Activated CD8-positive, alpha-beta T cell treated with anti-CD3 and anti-CD28 coated beads for 36 hours (primary cell): ENCODE measurements around the gene SEC63. TPM values are rescaled to one million over a fixed set of nuclear protein-coding genes. Genes with fewer than 3 reads are reported as not detected.

ENCODE experiments used
- ATAC-seq: fragments of 200-7000 bp; cut with Tn5 transposase; one replicate; pipeline ENCODE4 v1.10.0; 2021; ENCODE audit warnings: mild to moderate bottlenecking, moderate library complexity
- CTCF ChIA-PET: fragments of 350-600 bp; sonication (Branson Sonifier 250); formaldehyde crosslinking; loops from one replicate; lab custom pipeline; 2021; ENCODE audit warnings: antibody characterized with exemption; lab: Charles Lee
- POLR2A ChIA-PET: fragments of 350-600 bp; sonication (Branson Sonifier 250); formaldehyde crosslinking; loops from one replicate; lab custom pipeline; 2021; ENCODE audit warnings: antibody characterized with exemption; lab: Charles Lee
- DNase-seq: peaks from one replicate; pipeline ENCODE4 v3.0.0-alpha.2; 2020
- H3K27ac Mint-ChIP-seq: one replicate; pipeline ENCODE4 v1.8.0; 2021; ENCODE audit warnings: mild to moderate bottlenecking, mixed read lengths
- H3K27me3 Mint-ChIP-seq: one replicate; pipeline ENCODE4 v1.8.0; 2021; ENCODE audit warnings: mixed read lengths
- H3K36me3 Mint-ChIP-seq: one replicate; pipeline ENCODE4 v1.8.0; 2021; ENCODE audit warnings: low read depth, mixed read lengths
- H3K4me1 Mint-ChIP-seq: one replicate; pipeline ENCODE4 v1.8.0; 2021; ENCODE audit warnings: low read depth, mixed read lengths
- H3K4me3 Mint-ChIP-seq: one replicate; pipeline ENCODE4 v1.8.0; 2021; ENCODE audit warnings: mild to moderate bottlenecking, moderate library complexity, mixed read lengths
- H3K9me3 Mint-ChIP-seq: one replicate; pipeline ENCODE4 v1.8.0; 2021; ENCODE audit warnings: mixed read lengths
- CTCF ChIP-seq: fragments of 200-600 bp; IDR thresholded peaks from one replicate; pipeline ENCODE4 v1.8.0; 2022; ENCODE audit warnings: antibody characterized with exemption, mild to moderate bottlenecking
- intact Hi-C: fragments of 100-400 bp; cut with micrococcal nuclease; formaldehyde crosslinking; loops from one replicate; pipeline ENCODE4 v1.10.0; 2022
- total RNA-seq, 2 experiments: library from RNA; stranded (reverse); gene quantifications; one replicate each; pipeline ENCODE4 v1.2.3, GENCODE V29; 2021

Gene SEC63
- total RNA-seq, 2 experiments from 2014 or later: 89.9 to 90.7 TPM

- ChIA-PET CTCF (interaction anchor here (0.7 to 1.0 kb wide), 2 partner anchors 67 to 516 kb away, joined by 3 to 5 read pairs; no protein-coding TSS in a partner anchor), POLR2A (no interaction called here)
- no peak for ATAC-seq
- DNase-seq: no peak
- H3K36me3 Mint-ChIP-seq: no peaks in the 10 kb centered on the region
- TF ChIP-seq CTCF: no peak
- H3K27ac Mint-ChIP-seq: no peak overlapping the region
- H3K4me1 Mint-ChIP-seq: no peaks in the 10 kb centered on the region
- intact Hi-C loops: no loop called here
- H3K4me3 Mint-ChIP-seq: no peak overlapping the region
- no peaks in the 10 kb centered on the region for H3K27me3 Mint-ChIP-seq
- H3K9me3 Mint-ChIP-seq: no peaks in the 10 kb centered on the region
These were observed 24.5 kb upstream of the SEC63 start for GRCh38 chr6:107982486-107982885.

- intact Hi-C loops: loop anchor here (2.0 kb wide), 1 partner anchor 67 kb away; no protein-coding TSS in a partner anchor
- Mint-ChIP-seq H3K4me1 (no peaks in the 10 kb centered on the region), H3K9me3 (no peaks in the 10 kb centered on the region), H3K27ac (no peak overlapping the region), H3K4me3 (no peak overlapping the region), H3K36me3 (no peaks in the 10 kb centered on the region), H3K27me3 (no peaks in the 10 kb centered on the region)
- CTCF ChIA-PET: interaction anchor here (0.7 to 3.2 kb wide), 6 partner anchors 15 to 517 kb away, joined by 3 to 16 read pairs (median 5); no protein-coding TSS in a partner anchor
- DNase-seq (no peak), ATAC-seq (no peak)
- POLR2A ChIA-PET: no interaction called here
- TF ChIP-seq CTCF: no peak
These were observed 23.7 kb upstream of the SEC63 start for GRCh38 chr6:107981695-107982094.

- intact Hi-C loops: no loop called here
- DNase-seq (no peak), ATAC-seq (no peak)
- ChIA-PET POLR2A (no interaction called here), CTCF (interaction anchor here (1.7 kb wide), 1 partner anchor 72 kb away, joined by 7 read pairs; no protein-coding TSS in a partner anchor)
- no peak overlapping the region for H3K4me3 Mint-ChIP-seq
- no peaks in the 10 kb centered on the region for H3K4me1 Mint-ChIP-seq
- H3K9me3 Mint-ChIP-seq: no peaks in the 10 kb centered on the region
- no peaks in the 10 kb centered on the region for H3K27me3 Mint-ChIP-seq
- TF ChIP-seq CTCF: peak; percentile 44
- H3K36me3 Mint-ChIP-seq: no peaks in the 10 kb centered on the region
- H3K27ac Mint-ChIP-seq: no peak overlapping the region
These were observed 19.3 kb upstream of the SEC63 start for GRCh38 chr6:107977283-107977682.

GRCh38 chr6:107976155-107976783 is 18.3 kb upstream of the SEC63 start:
- intact Hi-C loops: no loop called here
- H3K9me3 Mint-ChIP-seq: no peaks in the 10 kb centered on the region
- ATAC-seq (no peak), DNase-seq (no peak)
- ChIA-PET POLR2A (no interaction called here), CTCF (interaction anchor here (1.3 kb wide), 1 partner anchor 73 kb away, joined by 4 read pairs; no protein-coding TSS in a partner anchor)
- H3K4me3 Mint-ChIP-seq: no peak overlapping the region
- no peaks in the 10 kb centered on the region for H3K4me1 Mint-ChIP-seq
- TF ChIP-seq CTCF: no peak
- no peaks in the 10 kb centered on the region for H3K27me3 Mint-ChIP-seq
- H3K36me3 Mint-ChIP-seq: no peaks in the 10 kb centered on the region
- H3K27ac Mint-ChIP-seq: no peak overlapping the region

- Mint-ChIP-seq H3K27ac (no peak overlapping the region), H3K36me3 (no peaks in the 10 kb centered on the region), H3K27me3 (no peaks in the 10 kb centered on the region), H3K9me3 (no peaks in the 10 kb centered on the region), H3K4me1 (no peaks in the 10 kb centered on the region), H3K4me3 (no peak overlapping the region)
- DNase-seq (no peak), ATAC-seq (no peak)
- intact Hi-C loops: no loop called here
- TF ChIP-seq CTCF: no peak
- CTCF ChIA-PET: interaction anchor here (1.1 kb wide), 1 partner anchor 76 kb away, joined by 3 read pairs; no protein-coding TSS in a partner anchor
- POLR2A ChIA-PET: interaction anchor here (0.6 kb wide), 1 partner anchor 107 kb away, joined by 3 read pairs; no protein-coding TSS in a partner anchor
These were observed 15.6 kb upstream of the SEC63 start for GRCh38 chr6:107973594-107973993.
